Kidney tubule cell (primary cell): ENCODE results near the gene HERC5.
"Not testable (repeated sequence)": the region's sequence is repeated elsewhere in the genome, so short reads cannot be mapped to it uniquely, and the experiment has no call there.

Source experiments
- DNase-seq: peaks from one replicate; pipeline ENCODE4 v3.0.0-alpha.2; 2018; ENCODE audit warnings: low spot score

HERC5 gene

GRCh38 chr4:88448211-88448765, 8.6 kb upstream of the HERC5 start:
- not testable (repeated sequence) for DNase-seq

- DNase-seq: no peak
These were observed 8.0 kb upstream of the HERC5 start for GRCh38 chr4:88448889-88449288.

GRCh38 chr4:88449290-88449689, 7.6 kb upstream of the HERC5 start:
- DNase-seq: no peak

GRCh38 chr4:88451205-88451604, 5.7 kb upstream of the HERC5 start:
- DNase-seq: no peak

- no peak for DNase-seq
These were observed 4.0 kb upstream of the HERC5 start for GRCh38 chr4:88452912-88453311.

DNA sequence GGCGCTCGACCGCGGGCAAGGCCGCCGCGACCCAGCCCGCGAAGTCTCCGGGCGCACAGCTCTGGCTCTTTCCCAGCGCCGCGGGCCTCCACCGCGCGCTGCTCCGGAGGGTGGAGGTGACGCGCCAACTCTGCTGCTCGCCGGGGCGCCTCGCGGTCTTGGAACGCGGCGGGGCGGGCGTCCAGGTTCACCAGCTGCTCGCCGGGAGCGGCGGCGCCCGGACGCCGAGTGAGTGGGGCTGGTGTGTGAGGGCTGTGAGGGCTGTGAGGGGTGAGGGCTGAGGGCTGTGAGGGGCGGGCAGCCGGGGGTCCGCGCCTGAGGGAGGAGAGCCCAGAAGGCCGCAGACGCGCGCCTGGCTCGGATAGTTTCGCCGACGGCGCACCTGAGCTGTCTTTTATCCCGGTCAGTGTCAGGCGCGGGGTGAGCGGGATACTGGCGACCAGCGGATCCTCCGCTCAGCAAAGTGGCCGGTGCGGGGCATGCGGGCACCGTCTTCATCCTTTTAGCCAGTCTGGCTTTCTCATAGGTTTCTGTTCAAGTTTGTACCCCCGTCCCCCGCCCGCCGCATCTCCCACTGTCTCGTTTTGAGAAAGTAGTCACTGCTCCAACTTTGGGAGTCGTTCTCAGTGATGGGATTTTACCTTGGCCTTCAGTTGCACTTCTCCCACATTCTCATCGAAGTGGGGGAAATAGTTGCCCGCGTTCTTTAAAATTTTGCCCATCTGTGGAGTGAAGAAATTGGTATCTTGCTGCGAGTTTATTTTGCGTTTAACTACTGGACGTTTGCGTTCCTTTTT, 586 bp downstream of the HERC5 start:
- peak; percentile 39 for DNase-seq

DNA sequence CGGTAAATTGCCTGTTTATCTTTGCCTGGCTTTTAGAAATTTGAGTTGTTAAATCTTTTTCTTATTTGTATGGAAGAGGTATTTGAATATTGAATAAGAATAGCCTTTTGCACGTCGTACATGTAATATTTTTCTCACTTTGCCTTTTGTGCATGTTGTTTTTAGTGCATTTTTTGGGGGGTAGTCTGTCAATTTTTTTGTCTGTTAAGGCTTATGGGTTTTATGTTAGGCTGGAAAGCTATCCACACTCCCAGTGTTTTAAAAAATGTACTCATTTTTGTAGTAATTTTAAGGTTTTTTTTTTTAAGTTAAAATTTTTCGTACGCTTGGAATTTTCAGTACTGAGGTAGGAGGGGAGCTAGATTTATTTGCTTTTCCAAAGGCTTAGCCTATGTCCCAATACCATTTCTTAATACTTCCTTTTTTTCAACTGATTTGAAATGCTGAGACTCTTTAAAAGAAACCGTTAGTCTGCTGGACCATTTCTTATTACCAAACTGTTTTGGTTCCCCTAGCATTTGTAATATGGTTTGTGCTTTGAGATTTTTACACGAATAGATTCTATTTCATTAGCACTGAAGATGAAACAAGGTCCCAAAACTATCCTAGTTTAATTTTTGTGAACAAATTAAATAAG, 1.3 kb downstream of the HERC5 start:
- no peak for DNase-seq

- no peak for DNase-seq
These were observed 8.8 kb downstream of the HERC5 start for GRCh38 chr4:88465653-88466192.

GRCh38 chr4:88467392-88467791, 10.5 kb downstream of the HERC5 start:
- no peak for DNase-seq

- no peak for DNase-seq
These were observed 20.4 kb downstream of the HERC5 start for GRCh38 chr4:88477229-88477860.

DNA sequence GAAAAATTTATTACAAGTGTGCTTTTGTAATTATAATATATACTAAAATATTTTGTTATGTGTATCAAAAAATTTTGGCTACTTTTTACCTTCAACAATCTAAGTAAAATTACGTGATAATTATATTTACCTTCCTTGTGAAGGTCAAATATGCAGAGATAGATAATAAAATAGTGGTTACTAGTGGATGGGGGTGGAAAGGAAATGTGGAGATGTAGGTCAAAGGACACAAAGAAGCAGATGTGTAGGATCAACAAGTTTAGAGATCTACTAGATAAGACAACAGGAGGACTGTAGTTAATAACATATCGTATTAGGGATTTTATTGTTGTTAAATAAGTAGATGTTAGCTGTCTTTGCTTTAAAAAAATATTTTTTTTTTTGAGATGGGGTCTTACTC, 21.3 kb downstream of the HERC5 start:
- no peak for DNase-seq

- DNase-seq: no peak
These were observed 24.6 kb downstream of the HERC5 start for GRCh38 chr4:88481537-88481936.

GRCh38 chr4:88489100-88489761, 32.3 kb downstream of the HERC5 start:
- no peak for DNase-seq

DNA sequence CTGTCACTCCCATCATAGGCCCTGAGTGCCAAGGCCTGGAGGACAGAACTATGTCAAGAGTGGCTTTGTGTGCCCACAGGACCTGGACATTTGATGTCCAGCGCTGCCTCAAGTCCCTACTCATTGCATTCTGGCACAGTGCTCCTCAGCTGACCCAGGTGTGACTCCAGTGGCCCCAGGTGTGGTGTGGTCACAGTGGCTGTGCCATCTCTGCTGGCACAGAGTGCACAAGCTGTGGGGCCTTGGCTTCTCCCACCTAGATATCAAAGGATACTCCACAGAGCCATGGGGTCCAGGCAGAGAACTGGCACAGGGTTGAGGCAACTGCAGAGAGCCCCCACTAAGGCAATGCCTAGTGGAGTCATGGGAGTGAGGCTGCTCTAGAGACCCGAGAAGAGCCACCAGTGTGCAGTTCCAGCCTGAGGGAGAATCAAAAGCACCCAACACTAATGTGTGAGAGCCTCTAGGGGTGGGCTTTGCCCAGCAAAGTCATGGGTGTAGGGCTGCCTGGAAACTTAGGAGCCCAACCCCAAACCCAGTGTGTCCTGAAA, 41.0 kb downstream of the HERC5 start:
- DNase-seq: no peak

DNA sequence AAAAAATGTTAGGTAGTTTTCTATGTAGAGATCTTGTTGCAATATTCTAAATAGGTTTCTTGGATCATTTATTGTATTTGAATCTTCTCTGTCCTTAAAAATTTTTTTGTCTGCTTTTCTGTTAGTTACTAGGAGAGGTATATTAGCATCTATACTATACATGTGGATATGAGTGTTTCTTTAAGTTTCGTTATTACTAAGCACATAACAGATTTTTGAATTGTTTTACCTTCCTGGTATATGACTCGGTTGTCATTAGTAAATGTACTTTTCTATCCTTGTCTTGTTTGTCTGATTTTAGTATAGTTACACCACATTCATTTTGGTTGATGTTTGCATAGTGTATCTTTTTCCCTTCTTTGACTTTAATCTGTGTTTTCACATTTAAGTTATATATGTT, 46.4 kb downstream of the HERC5 start:
- DNase-seq: no peak

- peak; percentile 65 for DNase-seq
These were observed 54.3 kb downstream of the HERC5 start for GRCh38 chr4:88511236-88511635.

- DNase-seq: no peak
These were observed 57.9 kb downstream of the HERC5 start for GRCh38 chr4:88514557-88515511.

- no peak for DNase-seq
These were observed 59.8 kb downstream of the HERC5 start for GRCh38 chr4:88516746-88517145.

GRCh38 chr4:88517825-88518224, 60.9 kb downstream of the HERC5 start:
- DNase-seq: no peak

DNA sequence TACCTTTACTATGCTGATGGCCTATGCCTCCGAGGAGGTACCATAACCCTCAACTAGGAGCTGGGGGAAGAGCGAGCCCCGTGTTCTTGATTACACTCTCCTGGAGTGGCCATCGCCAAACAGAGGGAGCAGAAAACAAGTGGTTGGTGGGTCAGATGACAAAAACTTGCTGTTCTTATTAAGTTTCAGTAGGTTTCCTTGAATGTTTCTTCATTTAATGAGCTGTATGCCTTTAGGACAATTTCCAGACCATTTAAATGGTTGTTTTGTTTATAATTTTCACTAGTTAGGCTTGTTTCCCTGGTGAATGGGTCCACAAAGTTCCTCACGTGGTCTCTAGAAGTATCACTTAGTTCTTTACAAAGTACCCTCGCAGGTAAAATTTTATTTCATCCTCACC, 62.0 kb downstream of the HERC5 start:
- no peak for DNase-seq
